ENCODE measurements around the gene APIP.
A peak's percentile ranks its signal among the peaks of the same experiment; 100 is the strongest.

APIP gene

GRCh38 chr11:34916015-34916842 is at the start of gene APIP, which contains the start of gene PDHX:
APIP (minus strand) TSS chr11:34916379; CDS start chr11:34916284, 95 bp downstream.
PDHX (plus strand) TSS chr11:34916618; CDS start chr11:34916656, 38 bp downstream.
- DNase-seq = peak; percentile 93

GRCh38 chr11:34964610-34965331 is 48.6 kb upstream of the APIP start:
- DNase-seq = no peak

- no peak for DNase-seq
Measured at GRCh38 chr11:34963351-34963750, 47.2 kb upstream of the APIP start.

- DNase-seq = no peak
Measured at GRCh38 chr11:34962034-34962433, 45.9 kb upstream of the APIP start.

- peak; percentile 80 for DNase-seq
Measured at GRCh38 chr11:34960277-34960676, 44.1 kb upstream of the APIP start.

- no peak for DNase-seq
Measured at GRCh38 chr11:34959770-34960169, 43.6 kb upstream of the APIP start.

GRCh38 chr11:34957606-34958005 is 41.4 kb upstream of the APIP start:
- DNase-seq = no peak

- no peak for DNase-seq
Measured at GRCh38 chr11:34957206-34957605, 41.0 kb upstream of the APIP start.

GRCh38 chr11:34953955-34954354 is 37.8 kb upstream of the APIP start:
- DNase-seq = no peak

GRCh38 chr11:34948696-34949095 is 32.5 kb upstream of the APIP start:
- DNase-seq = no peak

- DNase-seq = no peak
Measured at GRCh38 chr11:34944692-34945091, 28.5 kb upstream of the APIP start.

- DNase-seq = no peak
Measured at GRCh38 chr11:34941688-34942087, 25.5 kb upstream of the APIP start.

- no peak for DNase-seq
Measured at GRCh38 chr11:34940026-34940677, 24.0 kb upstream of the APIP start.

GRCh38 chr11:34938611-34939010 is 22.4 kb upstream of the APIP start:
- DNase-seq = no peak

GRCh38 chr11:34936945-34937629 is 20.9 kb upstream of the APIP start:
- no peak for DNase-seq

GRCh38 chr11:34929794-34930763 is 13.9 kb upstream of the APIP start:
- no peak for DNase-seq

GRCh38 chr11:34928960-34929680 is 12.9 kb upstream of the APIP start:
- DNase-seq = no peak

GRCh38 chr11:34928268-34928959 is 12.2 kb upstream of the APIP start:
- DNase-seq = no peak

- DNase-seq = no peak
Measured at GRCh38 chr11:34926831-34927132, 10.6 kb upstream of the APIP start.

GRCh38 chr11:34926101-34926830 is 10.1 kb upstream of the APIP start:
- peak; percentile 46 for DNase-seq

Data from NCI-H1092 treated with DMSO at 0.1 percent for 48 hours (cell line).